Stimulated activated CD8-positive, alpha-beta memory T cell treated with anti-CD3 and anti-CD28 coated beads, Interleukin-2, amount 100 ng/mL, for 1 hour (primary cell): ENCODE measurements around the gene TCF7L2.

Experiments used
- DNase-seq, 2 donors: peaks; one replicate each; pipeline ENCODE4 v3.0.0-alpha.2; 2020; ENCODE audit warnings: low read depth in 2 of 2

The TCF7L2 gene

DNA sequence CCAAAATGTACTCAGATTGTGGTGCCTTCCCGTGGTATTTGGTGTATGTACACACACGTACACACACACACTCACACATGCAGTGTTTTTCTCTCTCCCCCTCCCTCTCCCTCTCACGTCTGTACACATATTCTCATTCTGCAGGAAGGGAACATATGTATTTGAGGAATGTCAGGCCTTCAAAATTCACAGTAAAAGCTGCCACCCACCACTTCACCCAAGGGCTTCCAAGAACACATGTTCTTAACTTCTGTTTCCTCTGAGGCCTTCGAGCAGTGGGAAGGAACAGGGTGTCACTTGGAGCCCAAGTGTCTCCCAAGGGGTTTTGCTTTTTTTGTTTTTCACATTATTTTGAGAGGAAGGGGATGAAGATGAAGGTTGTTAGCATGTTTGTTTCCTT, 198.9 kb downstream of the TCF7L2 start:
- no peak for DNase-seq

- DNase-seq, result no peak
These were observed 199.6 kb downstream of the TCF7L2 start for GRCh38 chr10:113149626-113150025.

DNA sequence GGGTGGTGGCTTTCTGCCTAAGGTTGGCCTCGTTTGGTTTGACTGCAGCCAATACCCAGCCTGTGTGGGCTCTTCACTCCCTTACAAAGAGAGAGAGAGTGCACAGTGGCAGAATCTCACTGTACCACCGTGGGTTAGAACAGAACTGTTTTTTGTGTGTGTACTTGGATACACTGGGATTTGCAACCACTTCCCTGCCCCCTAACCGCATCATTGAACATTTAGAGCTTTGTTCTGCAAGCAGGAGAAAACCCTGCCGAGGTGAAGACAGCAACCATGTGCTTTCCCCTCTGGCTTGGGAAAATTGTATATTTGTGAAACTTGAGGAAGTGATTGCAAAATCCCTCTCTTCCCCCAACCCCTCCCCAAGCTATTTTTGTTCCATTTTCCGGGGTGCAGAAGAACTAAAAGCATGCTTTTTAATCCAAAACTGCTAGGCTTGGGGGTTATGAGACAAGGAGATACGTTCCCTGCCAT, 201.2 kb downstream of the TCF7L2 start:
- DNase-seq, result no peak

DNA sequence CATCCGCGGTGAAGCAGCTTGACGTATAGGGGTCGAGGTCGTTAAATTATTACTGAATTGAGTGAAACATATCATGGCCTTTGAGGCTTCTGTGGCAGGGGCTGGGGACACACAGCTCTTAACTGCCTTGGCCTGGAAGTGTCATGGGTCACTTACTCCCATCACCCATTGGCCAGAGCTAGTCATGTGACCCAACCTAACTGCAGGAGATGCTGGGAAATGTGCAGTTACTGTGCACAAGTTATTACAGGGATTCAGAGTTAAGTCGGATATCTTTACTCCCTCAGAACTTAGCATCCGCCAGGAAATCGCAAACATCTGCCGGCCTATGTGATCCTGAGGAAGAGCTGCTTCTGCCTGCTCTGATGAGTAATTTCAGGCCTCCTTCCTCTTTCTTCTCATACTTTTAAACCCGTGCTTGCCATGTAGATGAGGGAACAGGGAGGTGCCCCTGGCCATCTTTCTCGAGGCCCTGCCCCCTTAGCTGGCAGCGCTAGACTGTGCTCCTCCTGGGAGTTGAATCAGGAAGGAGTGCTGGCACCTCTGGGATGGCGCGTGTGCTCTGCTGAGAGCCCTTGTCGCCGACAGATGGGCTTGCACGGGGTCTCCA, 203.6 kb downstream of the TCF7L2 start:
- DNase-seq, result no peak

GRCh38 chr10:113157441-113157840, 207.4 kb downstream of the TCF7L2 start:
- DNase-seq, result no peak

DNA sequence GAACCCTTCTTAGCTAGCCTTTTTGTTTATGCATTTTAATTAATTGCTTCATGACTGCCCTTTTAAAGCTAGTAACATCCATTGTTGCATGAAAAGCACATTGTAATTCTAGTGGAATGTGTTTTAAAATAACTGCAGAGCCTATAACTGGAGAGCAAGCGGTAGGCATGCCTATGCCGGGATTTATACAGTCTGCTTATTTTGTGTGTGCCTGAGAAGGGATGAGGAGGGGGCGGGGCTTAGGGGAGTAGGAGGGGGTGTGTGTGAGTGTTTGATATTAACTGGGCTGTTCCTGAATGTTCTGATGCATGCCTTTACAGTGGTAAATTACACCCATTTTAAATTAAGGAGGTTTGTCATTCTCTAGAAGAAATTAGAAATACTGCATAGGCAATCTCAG, 208.1 kb downstream of the TCF7L2 start:
- no peak for DNase-seq

DNA sequence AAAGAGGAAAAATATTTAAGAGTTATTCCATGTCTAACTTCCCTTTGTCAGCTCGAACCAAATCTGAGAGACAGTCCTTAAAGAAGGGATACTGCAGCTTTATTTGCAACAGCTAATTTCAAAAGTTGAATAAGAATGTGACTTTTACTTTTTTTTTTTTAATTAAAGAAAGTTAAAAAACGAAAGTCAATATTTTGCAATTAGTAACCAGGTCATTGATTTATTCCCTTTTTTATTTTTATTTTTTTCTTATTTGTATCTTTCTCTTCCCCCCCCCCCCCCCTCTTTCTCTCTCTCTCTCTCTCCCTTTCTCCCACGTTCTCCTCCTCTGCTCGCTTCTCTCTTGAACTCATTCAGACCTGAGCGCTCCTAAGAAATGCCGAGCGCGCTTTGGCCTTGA, 209.5 kb downstream of the TCF7L2 start:
- no peak for DNase-seq

DNA sequence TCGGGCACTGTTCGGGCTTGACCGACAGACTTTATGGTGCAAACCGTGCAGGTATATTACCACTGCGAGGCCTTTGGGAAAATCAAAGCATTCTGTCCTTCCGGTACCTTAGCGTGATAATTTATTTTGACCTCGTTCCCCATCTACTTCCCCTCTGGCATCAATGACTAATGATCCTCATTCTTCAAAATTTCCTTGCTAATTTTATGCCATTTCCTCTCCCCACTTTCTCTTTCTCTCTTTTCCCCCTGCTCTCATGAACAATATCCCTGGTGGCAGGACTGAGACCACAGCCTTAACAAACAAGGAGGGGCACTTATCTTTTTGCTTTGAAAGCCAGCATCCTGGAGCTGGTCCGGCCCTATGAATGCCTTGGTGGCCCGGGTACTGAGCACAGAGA, 210.6 kb downstream of the TCF7L2 start:
- DNase-seq, result no peak

GRCh38 chr10:113161066-113161465, 211.0 kb downstream of the TCF7L2 start:
- no peak for DNase-seq

- DNase-seq, result no peak
These were observed 212.9 kb downstream of the TCF7L2 start for GRCh38 chr10:113162960-113163359.

- DNase-seq, result no peak
These were observed 215.6 kb downstream of the TCF7L2 start for GRCh38 chr10:113165673-113166072.

- no peak for DNase-seq
These were observed 217.7 kb downstream of the TCF7L2 start for GRCh38 chr10:113167702-113168101.

GRCh38 chr10:113168584-113168983, 218.5 kb downstream of the TCF7L2 start:
- no peak for DNase-seq

- DNase-seq, result no peak
These were observed 219.1 kb downstream of the TCF7L2 start for GRCh38 chr10:113169111-113169510.

GRCh38 chr10:113169853-113170460, 219.9 kb downstream of the TCF7L2 start:
- DNase-seq, result no peak

- DNase-seq, result no peak
These were observed 221.6 kb downstream of the TCF7L2 start for GRCh38 chr10:113171662-113172061.

DNA sequence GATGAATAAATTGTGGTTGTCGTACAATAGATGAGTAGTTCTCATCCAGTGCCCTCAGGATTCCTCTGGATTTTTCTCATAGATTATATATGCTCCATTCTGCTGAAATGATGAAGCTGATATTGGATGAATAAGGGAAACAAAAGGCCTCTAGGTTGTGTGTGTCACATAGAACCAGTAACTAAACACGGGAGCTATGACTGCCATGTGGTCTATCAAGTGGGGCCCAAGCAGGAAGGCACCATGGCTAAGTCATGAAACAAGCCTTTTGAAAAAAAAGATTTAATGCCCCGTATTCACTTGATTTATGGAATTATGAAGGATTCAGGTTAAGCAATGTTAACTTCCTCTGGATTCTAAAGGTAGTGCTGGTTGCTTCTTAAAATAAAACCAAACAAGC, 225.1 kb downstream of the TCF7L2 start:
- no peak for DNase-seq

DNA sequence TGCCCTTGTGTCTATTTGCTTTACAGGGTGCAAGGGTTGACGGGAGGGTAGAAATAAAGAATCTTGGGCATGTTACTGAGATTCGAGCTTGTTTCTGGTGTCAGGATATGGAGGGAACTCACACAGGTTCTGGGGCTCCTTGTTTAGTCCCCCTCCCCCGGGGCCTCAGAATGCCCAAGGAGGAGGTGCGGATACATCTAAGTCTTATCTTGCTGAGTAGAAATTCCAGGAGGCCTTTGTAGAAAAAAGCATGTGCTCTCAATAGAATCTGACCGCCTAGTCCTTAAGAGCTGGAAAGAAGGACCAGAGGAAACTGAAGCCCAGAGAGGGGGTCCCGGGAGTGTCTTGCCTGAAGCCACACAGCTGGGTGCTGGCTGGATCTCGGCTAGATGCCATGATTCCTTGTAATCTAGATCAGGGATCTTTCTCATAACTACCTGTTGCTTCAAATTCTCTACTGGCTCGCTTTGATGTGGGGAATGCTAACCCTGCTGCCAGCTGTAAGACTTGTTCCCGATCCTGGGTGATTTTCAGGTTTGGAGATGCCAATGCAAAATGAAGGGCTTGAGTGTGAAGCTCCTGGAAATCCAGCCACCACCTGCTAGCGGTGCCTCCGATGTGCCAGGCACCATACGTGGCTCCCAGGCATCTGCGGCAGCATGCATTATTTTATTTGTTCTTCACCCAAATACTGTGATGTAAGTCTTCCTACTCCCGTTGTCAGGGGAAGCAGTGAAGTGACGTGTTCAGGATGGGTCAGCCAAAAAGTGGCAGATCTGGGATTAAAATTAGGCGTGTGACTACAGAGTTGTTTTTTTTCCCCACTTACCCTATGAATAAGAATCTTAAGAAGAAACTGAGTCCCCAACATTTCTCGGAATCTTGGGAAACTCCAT, 226.0 kb downstream of the TCF7L2 start:
- no peak for DNase-seq

DNA sequence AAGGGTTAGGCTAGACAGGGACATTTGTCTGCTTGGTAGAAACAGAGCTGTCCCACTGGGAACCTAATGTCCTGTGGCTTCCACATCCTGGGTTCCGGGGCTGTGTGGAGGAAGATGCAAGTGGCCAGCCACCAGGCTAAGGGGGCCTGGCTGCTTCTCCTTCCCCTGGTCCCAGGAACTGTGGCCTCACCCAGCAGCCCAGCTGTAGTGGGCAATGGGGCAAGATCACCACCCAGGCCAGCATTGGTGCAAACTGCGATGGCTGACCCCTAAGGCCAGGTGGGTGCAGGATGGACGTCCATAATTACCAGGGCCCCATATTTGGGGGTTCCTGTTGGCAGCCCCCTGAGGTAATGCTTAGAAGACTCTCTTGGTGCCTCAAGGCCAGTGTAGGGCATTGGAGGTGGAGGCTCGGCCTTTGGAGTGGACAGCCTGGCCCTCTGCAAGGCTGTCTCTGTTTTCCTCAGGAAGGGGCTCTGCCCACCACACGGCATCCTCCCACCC, 226.7 kb downstream of the TCF7L2 start:
- no peak for DNase-seq

- DNase-seq, result no peak
These were observed 227.3 kb downstream of the TCF7L2 start for GRCh38 chr10:113177156-113177935.

DNA sequence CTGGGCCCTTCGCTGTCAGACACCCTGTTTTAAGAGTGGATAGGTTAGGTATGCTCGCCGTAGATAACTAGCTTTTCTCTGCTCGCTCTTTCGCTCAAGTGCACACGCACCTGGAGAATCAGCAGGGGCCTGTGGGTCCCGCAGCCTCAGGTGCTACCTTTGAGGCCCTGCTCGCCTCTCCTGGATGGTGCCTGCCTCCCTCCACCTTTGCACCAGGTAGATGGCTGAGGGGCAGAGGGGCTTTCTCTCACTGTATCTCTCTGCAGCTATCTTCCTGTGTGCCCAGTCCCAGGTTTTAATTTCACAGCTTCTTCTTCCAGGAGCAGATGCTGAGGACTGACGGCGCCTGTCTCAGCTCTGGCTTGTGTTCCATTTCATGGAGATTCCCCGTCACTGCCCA, 227.9 kb downstream of the TCF7L2 start:
- DNase-seq, result no peak

DNA sequence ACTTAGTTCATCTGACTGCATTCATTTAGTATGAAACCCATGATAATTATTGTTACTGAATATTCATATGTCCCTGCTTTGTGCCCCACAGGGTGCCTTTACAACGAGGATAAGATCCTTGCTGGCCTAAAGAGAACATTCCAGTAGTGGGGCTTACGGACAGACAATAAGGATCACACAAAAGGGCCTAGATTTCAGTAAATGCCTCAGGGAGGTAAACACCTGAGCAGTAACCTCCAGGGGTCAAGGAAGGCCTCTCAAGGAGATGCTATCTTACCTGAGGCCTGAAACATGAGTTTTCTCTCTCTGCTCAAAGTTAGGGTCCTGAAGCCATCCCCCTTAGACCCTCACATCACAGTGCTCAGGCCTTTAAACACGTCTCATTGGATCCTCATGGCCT, 228.7 kb downstream of the TCF7L2 start:
- no peak for DNase-seq
